Prostate gland (tissue), 2 donors: ENCODE data around the gene SMIM23. TPM values are rescaled to one million over a fixed set of nuclear protein-coding genes. Genes with fewer than 3 reads are reported as not detected.

Experiments used
- DNase-seq: peaks from one replicate; pipeline ENCODE4 v3.0.0-alpha.2; 2019; ENCODE audit warnings: low spot score
- H3K27ac ChIP-seq, 2 donors: fragments of 200-600 bp; sonication (generic); 2 replicates each; pipeline ENCODE4 v1.5.1; 2017 to 2019
- H3K27me3 ChIP-seq: fragments of 200-600 bp; sonication (generic); replicated peaks from 2 replicates; pipeline ENCODE4 v1.5.1; 2019; ENCODE audit not compliant: insufficient read depth
- H3K36me3 ChIP-seq, 2 donors: fragments of 200-600 bp; sonication (generic); 1 replicate in 1 of 2; 2 replicates in 1 of 2; pipeline versions ENCODE4 v1.5.1 to v1.8.1; 2017 to 2019
- H3K4me1 ChIP-seq: fragments of 200-600 bp; sonication (generic); replicated peaks from 2 replicates; pipeline ENCODE4 v1.5.1; 2019
- H3K4me3 ChIP-seq, 2 donors: fragments of 200-600 bp; sonication (generic); 2 replicates each; pipeline ENCODE4 v1.5.1; 2017 to 2019
- H3K9me3 ChIP-seq: fragments of 200-600 bp; sonication (generic); 2 replicates; pipeline ENCODE4 v1.5.1; 2017
- CTCF ChIP-seq, 4 experiments: fragments of 200-600 bp in 2 of 4; fragments of 450-650 bp in 2 of 4; sonication (generic) in 2 of 4; IDR thresholded peaks; 1 replicate in 3 of 4; 2 replicates in 1 of 4; pipeline ENCODE4 v1.5.1; 2016 to 2019; ENCODE audit warnings: antibody characterized with exemption in 4 of 4, mild to moderate bottlenecking in 2 of 4, moderate library complexity in 2 of 4
- POLR2A ChIP-seq: fragments of 450-650 bp; IDR thresholded peaks from one replicate; pipeline ENCODE4 v1.6.1; 2016; ENCODE audit warnings: antibody characterized with exemption, mild to moderate bottlenecking
- POLR2AphosphoS5 ChIP-seq: sonication (generic); formaldehyde crosslinking; IDR thresholded peaks from one replicate; pipeline ENCODE4 v1.6.1; 2017; ENCODE audit warnings: antibody characterized with exemption
- WGBS: methylation state at CpG from one replicate; pipeline ENCODE4 v1.1.5; 2018; 5-methylcytosine and 5-hydroxymethylcytosine counted together
- intact Hi-C: fragments of 100-400 bp; cut with DNase I; formaldehyde crosslinking; loops from one replicate; pipeline ENCODE4 v1.14.2; 2022
- total RNA-seq, 2 donors: library from RNA; depleted of rRNA; stranded (reverse); fragments of >200 nt; gene quantifications; one replicate each; pipeline ENCODE4 v1.1.0, GENCODE V29; 2016

SMIM23 gene
- not detected for total RNA-seq

GRCh38 chr5:171785517-171785916 lies at the start of gene SMIM23:
Gene SMIM23 (plus strand): TSS chr5:171785817. CDS start chr5:171785872, 55 bp downstream.
- Histone ChIP-seq H3K27ac (no peak within 1 kb of the TSS), H3K4me3 (no peak within 1 kb of the TSS), H3K4me1 (no peaks in the 10 kb centered on the region), H3K36me3 (no peaks in the 10 kb centered on the region), H3K27me3 (no peaks in the 10 kb centered on the region), H3K9me3 (no peaks in the 10 kb centered on the region)
- TF ChIP-seq POLR2A (no peak), POLR2AphosphoS5 (no peak), CTCF (IDR thresholded peaks at IDR 0.05) (no peak)
- DNase-seq = no peak
- intact Hi-C loops = no loop called here

- intact Hi-C loops = no loop called here
- no peak for DNase-seq
- WGBS = 71% methylated on average over 11 of the region's 11 CpGs
- no peak overlapping the region for H3K4me3 ChIP-seq
- no peaks in the 10 kb centered on the region for H3K36me3 ChIP-seq
- H3K27me3 ChIP-seq = no peaks in the 10 kb centered on the region
- TF ChIP-seq POLR2AphosphoS5 (no peak), POLR2A (no peak), CTCF (IDR thresholded peaks at IDR 0.05) (no peak)
- no peaks in the 10 kb centered on the region for H3K9me3 ChIP-seq
- H3K4me1 ChIP-seq = no peaks in the 10 kb centered on the region
- no peak overlapping the region for H3K27ac ChIP-seq
Measured at GRCh38 chr5:171736976-171737891, 48.4 kb upstream of the SMIM23 start.

- no peaks in the 10 kb centered on the region for H3K9me3 ChIP-seq
- intact Hi-C loops = no loop called here
- H3K4me3 ChIP-seq = no peak overlapping the region
- no peak for DNase-seq
- no peaks in the 10 kb centered on the region for H3K4me1 ChIP-seq
- H3K27me3 ChIP-seq = no peaks in the 10 kb centered on the region
- H3K36me3 ChIP-seq = no peaks in the 10 kb centered on the region
- WGBS = 77% methylated on average over 8 of the region's 8 CpGs
- no peak overlapping the region for H3K27ac ChIP-seq
- TF ChIP-seq POLR2AphosphoS5 = no peak
- TF ChIP-seq POLR2A = no peak
- TF ChIP-seq CTCF (IDR thresholded peaks at IDR 0.05) = no peak
Measured at GRCh38 chr5:171738501-171738900, 47.1 kb upstream of the SMIM23 start.

GRCh38 chr5:171739271-171739670 lies 46.3 kb upstream of the SMIM23 start:
- TF ChIP-seq POLR2AphosphoS5 (no peak), POLR2A (no peak), CTCF (IDR thresholded peaks at IDR 0.05) (no peak)
- Histone ChIP-seq H3K27me3 (no peaks in the 10 kb centered on the region), H3K27ac (no peak overlapping the region), H3K4me1 (no peaks in the 10 kb centered on the region), H3K36me3 (no peaks in the 10 kb centered on the region), H3K4me3 (no peak overlapping the region), H3K9me3 (no peaks in the 10 kb centered on the region)
- 91% methylated on average over 6 of the region's 6 CpGs for whole genome bisulfite sequencing
- intact Hi-C loops = no loop called here
- DNase-seq = no peak
